H1 (cell line): ENCODE results near the gene KNDC1. TPM values are rescaled to one million over a fixed set of nuclear protein-coding genes. Genes with fewer than 3 reads are reported as not detected.

Source experiments
- CTCF ChIA-PET: fragments of 300-600 bp; sonication (Branson Sonifier 250); formaldehyde crosslinking; loops from one replicate; lab custom pipeline; 2021; ENCODE audit not compliant: partially characterized antibody; lab: Charles Lee
- POLR2A ChIA-PET: fragments of 300-600 bp; sonication (Branson Sonifier 250); formaldehyde crosslinking; loops from one replicate; lab custom pipeline; 2021; ENCODE audit warnings: inconsistent platforms; ENCODE audit not compliant: partially characterized antibody; lab: Charles Lee
- DNase-seq, 2 experiments: peaks; one replicate each; pipeline versions ENCODE4 v3.0.0 to v3.0.0-alpha.2; 2010 to 2022; ENCODE audit warnings: low spot score in 2 of 2, low read depth in 1 of 2, mixed read lengths in 1 of 2
- FAIRE-seq: peaks from 2 replicates; lab custom pipeline; 2011; peaks lifted over from hg19 to GRCh38; lab: Jason Lieb, UNC
- H2AFZ ChIP-seq: 2 replicates; pipeline ENCODE4 v1.8.1; 2012; ENCODE audit warnings: low read length, inconsistent platforms
- H2AK5ac ChIP-seq: 2 replicates; pipeline ENCODE4 v1.6.1; 2013; ENCODE audit warnings: low read depth, low read length
- H2BK120ac ChIP-seq: replicated peaks from 2 replicates; pipeline ENCODE3; 2013; ENCODE audit warnings: low read depth, low read length, inconsistent platforms
- H2BK12ac ChIP-seq: 2 replicates; pipeline ENCODE4 v1.6.1; 2013; ENCODE audit warnings: low read depth, low read length
- H2BK15ac ChIP-seq: 2 replicates; pipeline ENCODE4 v1.6.1; 2013; ENCODE audit warnings: low read length
- H2BK20ac ChIP-seq: 2 replicates; pipeline ENCODE4 v1.6.1; 2013; ENCODE audit warnings: low read length
- H2BK5ac ChIP-seq: 2 replicates; pipeline ENCODE4 v1.6.1; 2013; ENCODE audit warnings: low read depth, low read length
- H3K14ac ChIP-seq: 2 replicates; pipeline ENCODE4 v1.6.1; 2013; ENCODE audit warnings: inconsistent platforms; ENCODE audit not compliant: insufficient read length
- H3K18ac ChIP-seq: 2 replicates; pipeline ENCODE4 v1.6.1; 2013; ENCODE audit warnings: low read length; ENCODE audit errors: extremely low read depth
- H3K23ac ChIP-seq: 2 replicates; pipeline ENCODE4 v1.6.1; 2013; ENCODE audit warnings: inconsistent platforms; ENCODE audit not compliant: insufficient read length
- H3K23me2 ChIP-seq: 2 replicates; pipeline ENCODE4 v1.6.1; 2013; ENCODE audit warnings: low read depth, low read length
- H3K27ac ChIP-seq: 2 replicates; pipeline ENCODE4 v1.6.1; 2011; ENCODE audit warnings: low read depth, low read length, inconsistent platforms
- H3K27me3 ChIP-seq, 4 experiments: replicated peaks in 1 of 4; 1 replicate in 1 of 4; 2 replicates in 3 of 4; pipeline versions ENCODE4 v1.6.1 to v1.8.1; 2011 to 2013; ENCODE audit warnings: low read length in 3 of 4, mild to moderate bottlenecking in 3 of 4, inconsistent platforms in 2 of 4, mixed read lengths in 2 of 4, moderate library complexity in 1 of 4; ENCODE audit not compliant: control insufficient read depth in 3 of 4, insufficient read depth in 3 of 4; ENCODE audit errors: extremely low read depth in 1 of 4
- H3K36me3 ChIP-seq, 4 experiments: 2 replicates each; pipeline versions ENCODE4 v1.6.1 to v1.8.1; 2011 to 2013; ENCODE audit warnings: mild to moderate bottlenecking in 4 of 4, low read length in 3 of 4, moderate library complexity in 2 of 4, control low read depth in 1 of 4, inconsistent platforms in 1 of 4; ENCODE audit not compliant: insufficient read depth in 4 of 4, control insufficient read depth in 2 of 4
- H3K4ac ChIP-seq: replicated peaks from 2 replicates; pipeline ENCODE3; 2013; ENCODE audit warnings: low read length, low read depth, mixed read lengths, inconsistent platforms; ENCODE audit not compliant: insufficient read length
- H3K4me1 ChIP-seq, 4 experiments: replicated peaks in 1 of 4; 1 replicate in 1 of 4; 2 replicates in 3 of 4; pipeline versions ENCODE4 v1.6.1 to v1.8.1; 2011 to 2013; ENCODE audit warnings: low read length in 3 of 4, inconsistent platforms in 2 of 4, mixed read lengths in 1 of 4; ENCODE audit not compliant: insufficient read depth in 4 of 4, control insufficient read depth in 3 of 4
- H3K4me2 ChIP-seq, 2 experiments: 2 replicates each; pipeline versions ENCODE4 v1.6.1 to v1.8.1; 2011 to 2013; ENCODE audit warnings: low read depth in 2 of 2, low read length in 2 of 2, control low read depth in 1 of 2, inconsistent platforms in 1 of 2, mild to moderate bottlenecking in 1 of 2; ENCODE audit not compliant: insufficient read depth in 1 of 2
- H3K4me3 ChIP-seq, 4 experiments: fragments of 200-600, 300-600 bp in 1 of 4; sonication (generic), shearing (Covaris generic), sonication (Bioruptor Twin) in 1 of 4; 2 replicates each; pipeline versions ENCODE4 v1.5.1 to v1.8.1; 2011 to 2016; ENCODE audit warnings: low read length in 4 of 4, low read depth in 3 of 4, control low read depth in 2 of 4, inconsistent platforms in 2 of 4, mild to moderate bottlenecking in 2 of 4, mixed read lengths in 1 of 4, moderate library complexity in 1 of 4; ENCODE audit not compliant: insufficient read depth in 2 of 4; ENCODE audit errors: extremely low read depth in 1 of 4
- H3K56ac ChIP-seq: replicated peaks from 2 replicates; pipeline ENCODE3; 2013; ENCODE audit warnings: low read depth, mild to moderate bottlenecking, mixed read lengths, low read length, inconsistent platforms; ENCODE audit not compliant: insufficient read length
- H3K79me1 ChIP-seq: 2 replicates; pipeline ENCODE4 v1.6.1; 2013; ENCODE audit warnings: low read depth, low read length, control low read depth
- H3K79me2 ChIP-seq, 2 experiments: 2 replicates each; pipeline versions ENCODE4 v1.6.1 to v1.8.1; 2012 to 2013; ENCODE audit warnings: low read length in 2 of 2, mild to moderate bottlenecking in 2 of 2, inconsistent platforms in 1 of 2; ENCODE audit not compliant: insufficient read depth in 2 of 2, control insufficient read depth in 1 of 2
- H3K9ac ChIP-seq, 4 experiments: replicated peaks in 1 of 4; 1 replicate in 1 of 4; 2 replicates in 3 of 4; pipeline versions ENCODE4 v1.6.1 to v1.8.1; 2011 to 2013; ENCODE audit warnings: low read depth in 3 of 4, low read length in 3 of 4, control low read depth in 2 of 4, mild to moderate bottlenecking in 2 of 4, moderate library complexity in 2 of 4, inconsistent platforms in 1 of 4; ENCODE audit errors: extremely low read depth in 1 of 4
- H3K9me3 ChIP-seq, 2 experiments: 2 replicates each; pipeline versions ENCODE4 v1.6.1 to v1.8.1; 2012 to 2013; ENCODE audit warnings: mild to moderate bottlenecking in 2 of 2, moderate library complexity in 2 of 2, control low read depth in 1 of 2, inconsistent platforms in 1 of 2, low read depth in 1 of 2, low read length in 1 of 2, mixed read lengths in 1 of 2; ENCODE audit not compliant: insufficient read depth in 2 of 2
- H4K20me1 ChIP-seq, 2 experiments: replicated peaks in 1 of 2; 2 replicates each; pipeline versions ENCODE3 to v1.8.1; 2011 to 2013; ENCODE audit warnings: inconsistent platforms in 2 of 2, low read length in 2 of 2, mild to moderate bottlenecking in 1 of 2; ENCODE audit not compliant: insufficient read depth in 2 of 2, control insufficient read depth in 1 of 2
- H4K5ac ChIP-seq: 2 replicates; pipeline ENCODE4 v1.6.1; 2013; ENCODE audit warnings: low read length, low read depth, mixed read lengths, inconsistent platforms; ENCODE audit not compliant: insufficient read length
- H4K8ac ChIP-seq: 2 replicates; pipeline ENCODE4 v1.8.0; 2013; ENCODE audit warnings: mild to moderate bottlenecking, moderate library complexity, low read length, inconsistent platforms; ENCODE audit not compliant: insufficient read depth; ENCODE audit errors: extremely low read depth
- H4K91ac ChIP-seq: replicated peaks from 2 replicates; pipeline ENCODE3; 2013; ENCODE audit warnings: low read length, mixed read lengths, inconsistent platforms; ENCODE audit not compliant: insufficient read length
- BRCA1 ChIP-seq: IDR thresholded peaks from 2 replicates; pipeline ENCODE4 v1.6.1; 2012; ENCODE audit warnings: low read depth, low read length, improper control_type of control experiment
- CEBPB ChIP-seq: IDR thresholded peaks from 2 replicates; pipeline ENCODE4 v1.6.1; 2012; ENCODE audit warnings: low read depth, low read length
- EP300 ChIP-seq, 2 experiments: IDR thresholded peaks; 1 replicate in 1 of 2; 2 replicates in 1 of 2; pipeline ENCODE4 v1.6.1; 2011 to 2012; ENCODE audit warnings: low read depth in 2 of 2, low read length in 2 of 2, mild to moderate bottlenecking in 2 of 2, borderline replicate concordance in 1 of 2, inconsistent platforms in 1 of 2, moderate library complexity in 1 of 2
- KDM4A ChIP-seq: IDR thresholded peaks from one replicate; pipeline ENCODE4 v1.7.1; 2012; ENCODE audit warnings: low read depth, mild to moderate bottlenecking, moderate library complexity, low read length, inconsistent platforms; ENCODE audit not compliant: severe bottlenecking
- RXRA ChIP-seq: IDR thresholded peaks from 2 replicates; pipeline ENCODE4 v1.6.1; 2011; ENCODE audit warnings: low read depth, mild to moderate bottlenecking, low read length, moderate library complexity; ENCODE audit not compliant: insufficient read depth
- SIRT6 ChIP-seq: IDR thresholded peaks from one replicate; pipeline ENCODE4 v1.7.1; 2012; ENCODE audit warnings: low read length, inconsistent platforms
- SIX5 ChIP-seq: IDR thresholded peaks from 2 replicates; pipeline ENCODE4 v1.6.1; 2011; ENCODE audit warnings: mild to moderate bottlenecking, low read depth, low read length
- SP2 ChIP-seq: IDR thresholded peaks from 2 replicates; pipeline ENCODE4 v1.6.1; 2012; ENCODE audit warnings: mild to moderate bottlenecking, low read length, inconsistent platforms
- ZNF274 ChIP-seq: IDR thresholded peaks from 2 replicates; pipeline ENCODE4 v1.7.0; 2012; ENCODE audit warnings: low read length, borderline replicate concordance; ENCODE audit errors: extremely low read depth
- WGBS, 2 experiments: shearing (Covaris generic) in 1 of 2; methylation state at CpG; one replicate each; pipeline versions ENCODE4 v1.1.6 to v1.1.7; 2013 to 2015; ENCODE audit warnings: low lambda C conversion rate in 2 of 2, mixed read lengths in 2 of 2, inconsistent platforms in 1 of 2, low coverage in 1 of 2, missing lambda C conversion rate in 1 of 2; ENCODE audit not compliant: insufficient replicate concordance in 2 of 2, insufficient coverage in 1 of 2, insufficient read length in 1 of 2; ENCODE audit errors: extremely low coverage in 1 of 2, missing lambda C conversion rate in 1 of 2; 5-methylcytosine and 5-hydroxymethylcytosine counted together
- polyA plus RNA-seq, 7 experiments: library from polyadenylated mRNA; depleted of rRNA in 3 of 7; stranded (reverse) in 5 of 7; unstranded in 2 of 7; fragments of >200 nt in 5 of 7; fragments of 200-250 nt in 2 of 7; gene quantifications; 1 replicate in 5 of 7; 2 replicates in 1 of 7; 4 replicates in 1 of 7; pipeline versions ENCODE4 v1.2.1 to v1.2.3, GENCODE V29; 2011 to 2013; ENCODE audit warnings: missing spikeins in 2 of 7, mixed read lengths in 2 of 7
- total RNA-seq: library from RNA; stranded (reverse); fragmentation: NEBNext Ultra II Directional; extraction: Animal tissue kit (Norgen Biotek cat#: 25700); gene quantifications from 2 replicates; pipeline ENCODE4 v1.2.1, GENCODE V29; 2021

KNDC1 gene
- total and polyA plus RNA-seq, 2 of the 8 experiments (the other 6 are each of a cell fraction or from before 2014, with no cell fraction given), result 7.5 to 16.7 TPM

DNA sequence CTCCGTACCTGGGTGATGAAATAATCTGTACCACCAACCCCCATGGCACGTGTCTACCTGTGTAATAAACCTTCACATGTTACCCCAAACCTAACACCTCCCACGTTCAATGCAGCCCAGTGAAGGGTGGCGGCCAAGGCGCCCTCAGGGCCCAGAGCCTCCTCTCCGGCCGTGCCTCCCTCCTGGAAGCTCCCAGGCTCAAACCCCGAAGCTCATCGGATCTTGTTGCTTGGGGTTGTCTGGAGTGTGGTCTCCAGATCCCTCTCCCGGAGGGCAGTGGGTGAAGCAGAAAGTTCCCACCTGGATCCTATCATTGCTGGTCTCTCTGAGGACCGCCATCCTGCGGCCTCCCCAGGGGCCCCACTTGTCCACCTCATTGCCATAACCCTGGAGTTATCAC is 9.4 kb upstream of the KNDC1 start:
- Histone ChIP-seq H3K56ac (peak overlapping the region; percentile 96), H4K20me1 (no peaks in the 10 kb centered on the region), H4K8ac (no peak overlapping the region; the same call in 1 of the 2 replicates), H3K27ac (0 out of 2 replicates have a peak overlapping the region, but pooled peaks have one; percentile 2), H3K14ac (no peak overlapping the region), H3K79me2 (no peaks in the 10 kb centered on the region), H3K4me1 (peaks cover 3 to 10% (median 6%) of the 10 kb centered on the region in 4 experiments), H2AFZ (no peak overlapping the region), H2BK5ac (peak overlapping the region; percentile 98), H4K91ac (peak overlapping the region; percentile 100), H3K23me2 (no peaks in the 10 kb centered on the region), H3K23ac (no peak overlapping the region), H3K9ac (no peak overlapping the region), H4K5ac (peak overlapping the region; percentile 24), H3K4me3 (no peak overlapping the region), H2BK15ac (0 out of 2 replicates have a peak overlapping the region, but pooled peaks have one; percentile 88), H3K4me2 (no peak overlapping the region; a peak in 1 of 4 replicates), H3K4ac (peak overlapping the region; percentile 100), H3K36me3 (no peaks in the 10 kb centered on the region; a peak in 2 of 8 replicates), H3K79me1 (no peaks in the 10 kb centered on the region), H3K9me3 (peaks cover 0 to 14% of the 10 kb centered on the region in 2 experiments; a peak in 2 of 4 replicates), H2AK5ac (peak overlapping the region; percentile 70; the same call in 1 of the 2 replicates), H2BK20ac (peak overlapping the region; percentile 74), H2BK12ac (peak overlapping the region; percentile 92), H3K27me3 (0 out of 7 replicates have a peak, but pooled peaks cover 0 to 2% (median 0%) of the 10 kb centered on the region in 4 experiments), H2BK120ac (peak overlapping the region; percentile 100), H3K18ac (peak overlapping the region; percentile 95)
- WGBS, 2 experiments, result 94% methylated on average over 12 of the region's 12 CpGs; no CpG with 5 or more reads in 1 of the 2 experiments
- FAIRE-seq (no peak), DNase-seq (peak in 1 of 2 experiments; percentile 43)
- CTCF ChIA-PET, result interaction anchor here (3.7 kb wide), 1 partner anchor 8 kb away, joined by 13 read pairs; no protein-coding TSS in a partner anchor
- POLR2A ChIA-PET, result interaction anchor here (0.9 to 1.3 kb wide), 2 partner anchors 9 to 10 kb away, joined by 3 read pairs; partner anchors contain the start of gene KNDC1
- TF ChIP-seq RXRA, result no peak
- no peak for TF ChIP-seq ZNF274
- TF ChIP-seq SIRT6, result no peak
- no peak for TF ChIP-seq BRCA1
- no peak for TF ChIP-seq SIX5
- TF ChIP-seq SP2, result no peak
- no peak for TF ChIP-seq KDM4A
- no peak for TF ChIP-seq CEBPB
- TF ChIP-seq EP300 (IDR thresholded peaks at IDR 0.05; ENCODE audit: borderline replicate concordance in 1 of 2, low read depth in 2 of 2, low read length in 2 of 2), result no peak
